NCI-H526 (cell line): ENCODE measurements around the gene LMNA.
A peak's percentile ranks its signal among the peaks of the same experiment; 100 is the strongest.

Experiments used
- DNase-seq, 2 experiments: peaks; one replicate each; lab custom pipeline; 2025; lab: John Stamatoyannopoulos, UW

The LMNA gene

GRCh38 chr1:156081917-156082308, 32.6 kb upstream of the LMNA start:
- peak in 1 of 2 experiments; percentile 85 for DNase-seq

- DNase-seq: peak; percentile 87 to 97
Observed at GRCh38 chr1:156082309-156083091, 32.0 kb upstream of the LMNA start, which contains the start of gene MEX3A. TSS of gene MEX3A (minus strand) at chr1:156082465. CDS start at chr1:156081998, 467 bp downstream.

DNA sequence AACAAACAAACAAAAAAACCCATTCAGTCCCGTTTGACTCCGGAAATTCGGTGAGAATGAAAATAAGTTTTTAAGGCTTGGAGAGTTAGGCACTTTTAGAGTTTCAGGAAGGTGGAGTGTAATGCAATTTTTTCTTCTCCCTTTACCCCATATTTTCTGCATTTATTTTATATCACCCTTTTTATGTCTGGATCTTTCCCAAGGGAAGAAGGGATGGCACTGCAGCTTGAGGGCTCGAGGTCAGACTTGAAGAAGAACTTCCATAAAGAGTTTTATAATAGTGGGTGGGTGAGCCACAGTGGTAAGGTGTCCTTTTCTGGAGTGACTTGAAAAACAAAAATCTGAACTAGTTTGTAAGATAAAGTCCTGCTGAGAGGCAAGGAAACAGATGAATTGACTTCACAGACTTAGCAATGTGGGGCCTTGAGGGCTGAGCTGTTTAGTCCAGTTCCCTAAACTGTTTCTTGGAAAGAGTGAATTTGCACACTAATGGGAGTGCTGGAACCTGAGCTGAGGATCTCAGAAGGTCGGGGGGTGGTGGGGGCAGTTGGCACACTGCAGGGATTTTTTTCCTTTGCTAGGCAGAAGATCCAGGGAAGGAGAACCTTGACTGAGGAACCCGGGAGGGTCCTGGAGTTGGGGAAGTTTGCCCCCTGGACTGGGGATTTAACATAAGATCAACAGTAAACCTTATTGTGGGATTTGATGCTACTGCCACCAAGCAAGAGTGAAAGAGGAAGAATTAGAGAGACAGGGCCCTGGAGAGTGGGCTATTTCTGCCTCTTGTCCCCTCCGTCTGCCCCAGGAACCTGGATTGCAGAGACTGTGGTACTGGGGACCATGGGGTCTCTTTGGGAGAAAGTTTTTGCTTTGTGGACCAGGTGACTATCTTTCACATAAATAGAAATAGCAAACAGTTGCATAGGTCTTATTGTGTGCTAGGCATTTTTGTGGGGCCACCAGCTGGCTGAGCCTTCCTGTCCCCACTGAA, 30.4 kb upstream of the LMNA start:
- no peak for DNase-seq

DNA sequence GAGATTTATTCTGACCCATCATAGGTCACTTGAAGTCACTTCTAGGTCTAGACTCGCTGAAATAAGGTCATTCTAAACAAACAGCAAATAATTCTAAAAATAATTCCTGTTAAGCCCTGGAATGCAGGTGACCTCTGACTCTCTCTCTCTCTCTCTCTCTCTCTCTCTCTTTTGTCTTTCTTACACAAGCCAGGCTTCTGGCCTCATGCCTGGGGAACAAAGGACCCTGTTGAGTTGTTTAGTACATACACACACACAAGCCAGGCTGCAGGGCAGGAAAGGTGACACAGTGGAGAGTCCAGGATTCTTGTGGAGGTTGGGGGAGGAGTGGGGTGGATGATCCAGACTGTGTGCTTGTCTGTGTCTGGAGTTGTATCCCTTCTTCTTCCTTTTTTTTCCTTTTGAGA, 28.3 kb upstream of the LMNA start:
- no peak for DNase-seq

DNA sequence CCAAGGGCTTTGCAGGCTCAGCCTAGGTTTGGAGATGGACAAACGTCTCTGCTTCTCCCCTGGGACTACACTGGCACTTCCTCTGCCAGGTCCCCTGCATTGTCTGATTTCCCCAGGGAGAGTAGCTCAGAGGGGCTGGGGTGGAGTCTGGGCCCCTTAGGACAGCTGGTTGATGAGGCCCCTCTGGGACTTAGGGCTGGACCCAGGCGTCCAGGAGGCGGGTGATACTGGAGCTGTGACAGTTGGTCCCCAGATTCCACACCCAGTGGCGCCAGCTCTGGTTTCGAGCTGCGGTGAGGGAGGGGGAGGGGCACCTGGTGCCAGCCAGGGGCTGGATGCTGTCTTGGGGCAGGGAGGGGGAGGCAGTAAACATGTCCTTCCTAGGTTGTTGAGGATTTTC, 24.8 kb upstream of the LMNA start:
- DNase-seq: peak; percentile 87

- DNase-seq: peak in 1 of 2 experiments; percentile 57
Observed at GRCh38 chr1:156090138-156090839, 24.2 kb upstream of the LMNA start.

DNA sequence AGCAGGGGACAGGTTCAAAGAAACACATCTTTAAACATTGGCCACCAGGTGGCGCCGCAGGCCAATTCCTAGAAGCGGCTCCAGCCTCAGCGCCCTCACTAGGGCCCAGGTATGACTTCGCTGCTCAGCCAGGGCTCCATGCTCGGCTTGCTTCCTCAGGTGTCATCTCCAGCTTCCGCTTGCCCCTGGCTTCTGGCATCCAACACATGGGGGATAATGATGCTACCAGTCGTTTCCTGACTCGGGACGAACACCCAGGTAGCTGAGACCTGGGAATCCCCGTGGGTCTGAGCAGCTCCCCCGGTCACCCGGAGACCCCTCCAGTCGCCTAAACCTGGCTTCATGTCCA, 23.7 kb upstream of the LMNA start:
- peak; percentile 85 to 99 for DNase-seq

GRCh38 chr1:156091610-156092009, 22.9 kb upstream of the LMNA start:
- DNase-seq: no peak

DNA sequence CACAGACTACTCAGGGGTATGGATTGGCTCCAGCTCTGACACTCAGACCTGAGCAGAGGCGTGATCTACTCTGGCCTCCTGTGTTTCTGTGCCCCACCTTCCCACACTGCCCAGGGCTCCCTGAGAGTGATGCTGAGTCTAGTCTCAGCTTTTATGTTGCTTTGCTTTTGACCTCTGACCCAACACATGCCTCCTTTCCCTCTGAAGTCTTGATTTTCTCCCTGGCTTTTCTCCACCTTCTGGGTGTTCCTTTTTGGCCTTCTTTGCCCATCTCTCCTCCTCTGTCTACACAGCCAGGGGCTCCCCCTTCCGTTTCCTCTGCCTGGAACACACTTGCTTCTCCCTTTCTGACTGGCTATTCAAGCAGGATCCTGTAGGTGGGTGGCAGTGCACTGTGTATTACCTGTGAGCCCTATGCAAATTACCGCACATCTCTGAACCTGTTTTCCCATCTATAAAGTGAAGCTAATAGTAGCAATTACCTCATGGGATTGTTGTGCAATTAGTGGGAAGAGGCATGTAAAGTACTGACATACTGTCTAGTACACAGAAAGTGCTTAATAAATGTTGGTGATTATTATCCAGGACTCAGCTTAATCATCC, 18.5 kb upstream of the LMNA start:
- peak; percentile 77 to 88 for DNase-seq

GRCh38 chr1:156096640-156097391, 17.7 kb upstream of the LMNA start:
- peak; percentile 78 to 96 for DNase-seq

DNA sequence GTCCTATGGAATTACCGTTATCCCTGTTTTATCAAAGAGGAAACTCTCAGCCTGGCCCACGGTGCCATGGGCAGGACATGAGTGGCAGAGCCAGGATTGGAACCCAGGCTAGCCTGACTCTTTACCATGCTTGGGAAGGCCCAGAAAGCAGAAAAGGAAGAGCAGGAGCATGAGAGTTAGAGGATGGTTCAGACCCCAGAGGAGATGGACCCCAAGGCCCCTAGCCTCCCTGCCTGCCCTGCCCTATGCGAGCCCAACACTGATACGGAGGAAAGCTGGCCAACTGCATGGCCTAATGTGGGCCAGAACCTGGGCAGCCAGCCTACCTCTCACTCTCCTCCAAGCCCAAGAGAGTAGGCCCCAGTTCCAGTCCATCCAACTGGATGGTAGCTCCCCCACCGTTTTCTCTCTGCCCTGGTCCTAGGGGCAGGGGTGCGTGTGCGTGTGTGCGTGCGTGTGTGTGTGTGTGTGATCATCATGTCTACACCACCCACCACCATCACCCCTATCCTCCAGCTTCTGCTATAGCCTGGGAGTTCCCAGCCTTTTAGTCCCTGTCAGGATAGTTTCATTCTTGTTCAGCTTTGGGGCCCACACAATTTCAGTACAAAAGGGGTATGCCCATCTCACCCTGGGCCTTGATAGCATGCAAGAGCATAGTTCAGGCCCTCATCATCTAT, 16.9 kb upstream of the LMNA start:
- no peak for DNase-seq

DNA sequence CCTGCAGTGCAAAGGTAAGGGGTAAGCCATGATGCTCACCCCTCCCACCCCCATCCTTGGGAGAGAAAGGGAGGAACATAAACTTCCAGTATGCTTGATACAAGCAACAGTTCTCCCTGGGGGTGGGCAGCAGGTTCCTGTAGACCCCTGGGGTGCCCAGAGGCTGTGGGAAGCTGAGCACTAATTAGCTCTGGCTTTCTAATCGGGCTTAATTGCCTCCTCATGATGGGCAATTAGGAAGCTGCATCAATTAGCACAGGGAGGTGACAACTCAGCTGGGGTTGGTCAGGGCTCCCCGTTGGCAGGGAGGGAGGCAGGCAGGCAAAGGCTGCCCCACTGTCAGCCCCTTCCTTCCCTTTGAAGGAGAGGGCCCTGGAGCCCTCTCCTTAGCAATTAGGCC, 15.7 kb upstream of the LMNA start:
- DNase-seq: no peak

GRCh38 chr1:156099282-156099681, 15.2 kb upstream of the LMNA start:
- DNase-seq: no peak

GRCh38 chr1:156100205-156100995, 14.1 kb upstream of the LMNA start:
- DNase-seq: no peak

DNA sequence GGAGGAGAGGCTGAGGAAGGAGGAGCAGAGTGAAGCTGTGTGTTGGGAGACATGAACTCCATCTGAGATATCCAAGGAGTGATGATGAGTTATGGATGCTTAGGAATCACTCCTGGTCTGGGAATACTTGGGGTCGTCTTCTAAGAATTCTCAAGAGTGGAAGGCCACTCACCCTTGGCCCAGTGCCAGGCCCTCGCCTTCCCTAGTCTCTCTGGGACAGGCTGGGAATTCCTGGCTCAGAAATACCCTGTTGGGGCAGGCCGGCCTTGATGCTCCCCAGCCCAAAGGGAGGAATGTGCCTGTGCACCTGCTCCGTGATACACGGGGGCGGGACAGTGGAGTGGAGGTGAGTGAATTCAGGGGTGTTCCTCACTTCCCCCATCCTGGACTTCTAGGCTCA, 12.6 kb upstream of the LMNA start:
- no peak for DNase-seq

DNA sequence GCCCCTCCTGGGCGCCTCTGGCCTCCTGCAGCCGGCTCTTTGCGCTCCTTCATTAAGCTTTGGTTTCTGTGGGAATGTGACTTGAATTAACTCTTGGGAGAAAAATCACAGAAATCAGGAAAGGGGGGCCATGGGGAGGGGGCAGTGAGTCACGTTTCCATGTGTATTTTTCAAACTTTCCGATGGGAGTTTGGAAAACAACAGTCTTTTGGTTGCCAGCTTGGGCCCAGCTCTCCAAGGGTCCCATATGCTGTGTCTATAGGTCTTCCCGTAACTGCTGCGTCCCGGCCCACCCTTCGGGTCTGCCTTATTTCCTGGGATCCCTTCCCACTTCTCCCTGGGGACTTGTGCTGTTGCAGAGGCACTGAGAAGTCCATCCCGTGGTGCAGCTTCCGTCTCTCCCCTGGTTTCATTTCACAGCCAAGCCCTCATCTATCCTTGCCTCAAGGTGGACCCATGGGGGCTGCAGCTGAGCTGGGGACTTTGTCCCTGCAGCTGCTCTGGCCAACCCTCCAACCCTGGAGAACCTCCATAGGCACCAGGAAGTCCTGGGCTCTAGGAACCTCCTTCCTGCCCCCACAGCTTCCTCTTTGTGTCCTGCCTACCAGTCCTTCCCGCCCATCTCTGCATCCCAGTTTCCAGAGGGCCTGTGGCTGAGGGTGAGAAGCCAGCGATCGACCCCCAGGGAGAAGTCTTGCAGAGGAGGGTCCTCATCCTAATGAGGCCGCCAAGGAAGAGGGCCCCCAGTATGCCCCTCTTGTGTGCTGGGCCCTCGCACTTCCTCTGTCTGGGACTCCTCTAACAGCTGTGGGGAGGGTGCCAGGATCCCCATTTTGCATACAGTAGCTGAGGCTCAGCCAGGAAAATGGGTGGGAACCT, 11.6 kb upstream of the LMNA start:
- no peak for DNase-seq

DNA sequence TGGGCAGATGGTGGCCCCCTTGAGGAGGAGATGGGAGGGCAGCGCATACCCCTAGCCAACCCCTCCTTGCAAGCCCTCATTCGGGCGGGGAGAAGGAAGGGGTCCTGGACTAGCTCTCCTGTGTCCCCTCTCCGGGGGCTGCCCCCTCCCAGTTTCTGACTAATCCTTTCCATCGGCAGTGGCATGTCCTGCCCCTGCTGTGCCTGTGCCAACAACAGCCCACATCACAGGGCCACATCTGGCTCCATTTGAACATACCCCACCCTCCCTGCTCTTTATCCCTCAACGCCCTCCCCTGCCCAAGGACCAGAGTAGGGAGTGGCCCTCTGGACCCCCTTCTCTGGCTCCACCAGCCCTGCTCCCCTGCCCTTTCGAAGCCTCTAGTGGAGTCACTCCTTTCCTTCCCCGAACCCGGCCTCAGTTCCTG, 11.0 kb upstream of the LMNA start:
- DNase-seq: no peak

- DNase-seq: peak; percentile 49
Observed at GRCh38 chr1:156104065-156104810, 10.3 kb upstream of the LMNA start.
